ENCODE results near the gene OR1N2. TPM values are rescaled to one million over a fixed set of nuclear protein-coding genes. Genes with fewer than 3 reads are reported as not detected.
"Not testable (repeated sequence)": the region's sequence is repeated elsewhere in the genome, so short reads cannot be mapped to it uniquely, and the experiment has no call there.

The OR1N2 gene
- total RNA-seq, 1 donor from 2014 or later: not detected

- Histone ChIP-seq H4K20me1 (ENCODE audit: low read depth) (no peaks in the 10 kb centered on the region), H3F3A (ENCODE audit: low read depth) (no peaks in the 10 kb centered on the region), H3K79me2 (ENCODE audit: low read depth) (no peaks in the 10 kb centered on the region), H2AFZ (replicated peaks) (no peak overlapping the region), H3K27ac (no peak overlapping the region), H3K4me3 (no peak overlapping the region), H3K27me3 (no peaks in the 10 kb centered on the region), H3K9me3 (ENCODE audit: low read depth) (peaks cover 14% of the 10 kb centered on the region), H3K9ac (no peak overlapping the region), H3K4me1 (no peaks in the 10 kb centered on the region), H3K4me2 (no peak overlapping the region), H3K36me3 (no peaks in the 10 kb centered on the region)
- H3K9me3 Mint-ChIP-seq: no peaks in the 10 kb centered on the region
- TF ChIP-seq CTCF (IDR thresholded peaks at IDR 0.05): no peak
- no peak for TF ChIP-seq EZH2phosphoT487 (IDR thresholded peaks at IDR 0.05)
- no peak for TF ChIP-seq EZH2 (IDR thresholded peaks at IDR 0.05)
- no peaks in the 10 kb centered on the region for H3K36me3 Mint-ChIP-seq
- no peak for DNase-seq (ENCODE audit: low spot score)
- no peak overlapping the region for H3K27ac Mint-ChIP-seq
- no peak overlapping the region for H3K4me3 Mint-ChIP-seq
- H3K4me1 Mint-ChIP-seq: no peaks in the 10 kb centered on the region
- peaks cover 9% of the 10 kb centered on the region for H3K27me3 Mint-ChIP-seq (ENCODE audit: insufficient read depth, low read depth)
Measured at GRCh38 chr9:122580360-122580759, 27.4 kb downstream of the OR1N2 start.

GRCh38 chr9:122583284-122583683, 30.4 kb downstream of the OR1N2 start, which contains the start of gene OR1L8:
TSS of gene OR1L8 (minus strand) at chr9:122583384. CDS start at chr9:122568477, 14,907 bp downstream.
- not testable (repeated sequence) for H3K36me3 ChIP-seq; H3F3A ChIP-seq (ENCODE audit: low read depth); H3K9me3 Mint-ChIP-seq; H3K79me2 ChIP-seq (ENCODE audit: low read depth); H3K27ac Mint-ChIP-seq; H2AFZ ChIP-seq (replicated peaks); H3K4me3 ChIP-seq; H4K20me1 ChIP-seq (ENCODE audit: low read depth); H3K9ac ChIP-seq; DNase-seq (ENCODE audit: low spot score); H3K4me2 ChIP-seq; H3K27me3 ChIP-seq; H3K4me1 ChIP-seq; H3K4me1 Mint-ChIP-seq; H3K4me3 Mint-ChIP-seq; H3K36me3 Mint-ChIP-seq; H3K27me3 Mint-ChIP-seq (ENCODE audit: insufficient read depth, low read depth); H3K27ac ChIP-seq
- H3K9me3 ChIP-seq (ENCODE audit: low read depth): peaks cover 12% of the 10 kb centered on the region

Other genes with a start within 250 kb of the OR1N2 start
- 1.8 and 2.2 TPM in 2 replicates for gene PTGS1, start 182.1 kb upstream of the OR1N2 start, total RNA-seq (ENCODE audit: low replicate concordance)
- not detected in 2 replicates for gene OR1J1, start 75.2 kb upstream of the OR1N2 start, total RNA-seq (ENCODE audit: low replicate concordance)
- not detected in 2 replicates for gene OR1J2, start 42.3 kb upstream of the OR1N2 start, total RNA-seq (ENCODE audit: low replicate concordance)
- gene OR1J4, start 34.0 kb upstream of the OR1N2 start, total RNA-seq (ENCODE audit: low replicate concordance): not detected in 2 replicates
- gene OR1N1, start 25.8 kb upstream of the OR1N2 start, total RNA-seq (ENCODE audit: low replicate concordance): not detected in 2 replicates
- gene OR1L8, start 30.3 kb downstream of the OR1N2 start, total RNA-seq (ENCODE audit: low replicate concordance): not detected in 2 replicates
- gene OR1Q1, start 61.6 kb downstream of the OR1N2 start, total RNA-seq (ENCODE audit: low replicate concordance): not detected in 2 replicates
- not detected in 2 replicates for gene OR1B1, start 104.5 kb downstream of the OR1N2 start, total RNA-seq (ENCODE audit: low replicate concordance)
- gene OR1L1, start 108.6 kb downstream of the OR1N2 start, total RNA-seq (ENCODE audit: low replicate concordance): not detected in 2 replicates
- not detected in 2 replicates for gene OR1L3, start 122.0 kb downstream of the OR1N2 start, total RNA-seq (ENCODE audit: low replicate concordance)
- gene OR1L4, start 170.9 kb downstream of the OR1N2 start, total RNA-seq (ENCODE audit: low replicate concordance): not detected in 2 replicates
- not detected in 2 replicates for gene OR1L6, start 189.2 kb downstream of the OR1N2 start, total RNA-seq (ENCODE audit: low replicate concordance)
- gene OR5C1, start 235.8 kb downstream of the OR1N2 start, total RNA-seq (ENCODE audit: low replicate concordance): not detected in 2 replicates
- gene OR1K1, start 247.0 kb downstream of the OR1N2 start, total RNA-seq (ENCODE audit: low replicate concordance): not detected in 2 replicates

Measured in neural progenitor cell (in vitro differentiated cells).